GM12864 (cell line): ENCODE results near the gene RCOR1.
A peak's percentile ranks its signal among the peaks of the same experiment; 100 is the strongest.
"Not testable (repeated sequence)": the region's sequence is repeated elsewhere in the genome, so short reads cannot be mapped to it uniquely, and the experiment has no call there.

Source experiments
- DNase-seq: peaks from one replicate; pipeline ENCODE4 v3.0.0-alpha.2; 2011; ENCODE audit warnings: low read depth
- H3K4me3 ChIP-seq: 2 replicates; pipeline ENCODE4 v1.5.1; 2011; ENCODE audit warnings: mild to moderate bottlenecking, low read depth, low read length, control low read depth
- TF ChIP-seq, protein P1 (sequence below): IDR thresholded peaks from 2 replicates; pipeline ENCODE4 v1.5.1; 2011; ENCODE audit warnings: low read depth, mild to moderate bottlenecking, moderate library complexity, low read length, control low read depth, inconsistent platforms; ENCODE audit errors: missing control alignments

The RCOR1 gene

DNA sequence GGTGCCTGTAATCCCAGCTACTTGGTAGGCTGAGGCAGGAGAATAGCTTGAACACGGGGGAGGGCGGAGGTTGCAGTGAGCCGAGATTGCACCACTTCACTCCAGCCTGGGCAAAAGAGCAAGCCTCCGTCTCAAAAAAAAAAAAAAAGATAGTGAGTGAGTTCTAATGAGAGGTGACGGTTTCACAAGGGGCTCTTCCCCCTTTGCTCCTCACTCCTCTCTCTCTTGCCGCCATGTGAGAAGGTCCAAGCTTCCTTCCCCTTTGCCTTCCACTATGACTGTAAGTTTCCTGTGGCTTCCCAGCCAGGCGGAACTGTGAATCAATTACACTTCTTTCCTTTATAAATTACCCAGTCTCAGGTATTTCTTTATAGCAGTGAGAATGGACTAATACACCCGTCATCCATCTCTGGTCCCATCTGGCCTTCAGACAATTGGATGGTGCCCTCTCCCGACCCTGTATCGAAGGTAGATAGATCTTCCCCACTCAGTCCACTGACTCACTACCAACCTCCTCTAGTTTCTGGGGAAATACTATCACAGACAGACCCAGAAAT is 27.0 kb upstream of the RCOR1 start:
- peak; percentile 66 for DNase-seq
- H3K4me3 ChIP-seq = no peak overlapping the region
- TF ChIP-seq, protein P1, sequence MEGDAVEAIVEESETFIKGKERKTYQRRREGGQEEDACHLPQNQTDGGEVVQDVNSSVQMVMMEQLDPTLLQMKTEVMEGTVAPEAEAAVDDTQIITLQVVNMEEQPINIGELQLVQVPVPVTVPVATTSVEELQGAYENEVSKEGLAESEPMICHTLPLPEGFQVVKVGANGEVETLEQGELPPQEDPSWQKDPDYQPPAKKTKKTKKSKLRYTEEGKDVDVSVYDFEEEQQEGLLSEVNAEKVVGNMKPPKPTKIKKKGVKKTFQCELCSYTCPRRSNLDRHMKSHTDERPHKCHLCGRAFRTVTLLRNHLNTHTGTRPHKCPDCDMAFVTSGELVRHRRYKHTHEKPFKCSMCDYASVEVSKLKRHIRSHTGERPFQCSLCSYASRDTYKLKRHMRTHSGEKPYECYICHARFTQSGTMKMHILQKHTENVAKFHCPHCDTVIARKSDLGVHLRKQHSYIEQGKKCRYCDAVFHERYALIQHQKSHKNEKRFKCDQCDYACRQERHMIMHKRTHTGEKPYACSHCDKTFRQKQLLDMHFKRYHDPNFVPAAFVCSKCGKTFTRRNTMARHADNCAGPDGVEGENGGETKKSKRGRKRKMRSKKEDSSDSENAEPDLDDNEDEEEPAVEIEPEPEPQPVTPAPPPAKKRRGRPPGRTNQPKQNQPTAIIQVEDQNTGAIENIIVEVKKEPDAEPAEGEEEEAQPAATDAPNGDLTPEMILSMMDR = no peak

DNA sequence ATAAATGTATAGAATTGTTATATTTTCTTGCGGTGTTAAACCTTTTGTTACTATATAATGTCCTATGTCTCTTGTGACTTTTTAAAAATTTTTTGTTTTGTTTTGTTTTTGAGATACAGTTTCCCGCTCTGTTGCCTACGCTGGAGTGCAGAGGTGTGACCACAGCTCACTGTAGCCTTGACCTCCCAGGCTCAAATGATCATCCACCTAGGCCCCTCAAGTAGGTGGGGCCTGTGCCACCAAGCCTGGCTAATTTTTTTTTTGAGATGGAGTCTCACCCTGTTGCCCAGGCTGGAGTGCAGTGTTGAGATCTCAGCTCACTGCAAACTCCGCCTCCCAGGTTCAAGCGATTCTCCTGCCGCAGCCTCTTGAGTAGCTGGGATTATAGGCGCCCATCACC is 26.5 kb upstream of the RCOR1 start:
- TF ChIP-seq, protein P1 = no peak

DNA sequence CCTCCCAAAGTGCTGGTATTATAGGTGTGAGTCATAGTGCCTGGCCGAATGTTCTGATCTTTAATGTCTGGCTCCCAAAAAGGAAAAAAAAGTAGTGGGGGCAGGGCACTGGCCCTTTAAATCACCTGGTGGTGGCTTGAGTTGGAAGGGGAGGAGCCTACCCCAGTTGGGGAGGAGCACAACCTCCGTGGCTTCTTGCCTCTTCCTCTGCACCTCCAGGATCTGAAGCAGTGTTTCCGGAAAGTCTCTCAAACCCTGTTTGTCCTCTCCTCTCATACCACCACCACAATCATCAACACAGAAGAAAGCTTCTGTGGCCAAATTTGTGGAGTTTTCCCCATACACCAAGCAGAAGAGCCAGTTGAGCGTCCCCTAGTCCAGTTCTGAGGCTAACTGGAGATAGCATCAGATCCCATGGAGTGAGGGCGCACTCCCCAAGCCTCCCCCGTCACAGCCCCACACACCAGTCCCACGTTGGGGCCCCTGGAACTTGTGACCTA is 24.3 kb upstream of the RCOR1 start:
- TF ChIP-seq, protein P1 = no peak
- no peak overlapping the region for H3K4me3 ChIP-seq
- DNase-seq = no peak

More for the DNA sequence above, 26.5 kb upstream of the RCOR1 start:
- no peak overlapping the region for H3K4me3 ChIP-seq
- DNase-seq = no peak

DNA sequence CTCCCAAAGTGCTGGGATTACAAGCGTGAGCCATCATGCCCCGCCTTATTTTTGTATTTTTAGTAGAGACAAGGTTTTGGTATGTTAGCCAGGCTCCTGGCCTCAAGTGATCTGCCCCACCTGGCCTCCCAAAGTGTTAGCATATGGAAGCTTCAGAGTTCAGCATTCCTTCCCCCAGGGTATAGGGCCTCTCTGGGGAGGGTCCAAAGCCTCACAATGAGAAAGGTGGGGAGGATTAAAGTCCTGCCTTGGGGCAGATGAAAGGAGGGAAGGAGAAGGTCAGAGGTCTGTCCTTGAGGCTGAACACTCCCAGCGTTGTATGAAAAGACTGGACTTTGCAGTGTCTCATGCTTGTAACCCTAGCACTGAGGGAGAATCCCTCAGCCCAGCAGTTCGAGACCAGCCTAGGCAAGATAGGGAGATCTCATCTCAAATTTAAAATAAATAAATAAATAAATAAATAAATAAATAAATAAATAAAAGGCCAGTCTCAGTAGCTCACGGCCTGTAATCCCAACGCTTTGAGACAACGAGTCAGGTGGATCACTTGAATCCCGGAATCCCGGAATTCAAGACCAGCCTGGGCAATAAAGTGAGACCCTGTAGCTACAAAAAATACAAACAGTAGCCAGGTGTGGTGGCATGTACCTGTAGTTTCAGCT is 22.0 kb upstream of the RCOR1 start:
- no peak for DNase-seq
- no peak overlapping the region for H3K4me3 ChIP-seq
- TF ChIP-seq, protein P1 = no peak

DNA sequence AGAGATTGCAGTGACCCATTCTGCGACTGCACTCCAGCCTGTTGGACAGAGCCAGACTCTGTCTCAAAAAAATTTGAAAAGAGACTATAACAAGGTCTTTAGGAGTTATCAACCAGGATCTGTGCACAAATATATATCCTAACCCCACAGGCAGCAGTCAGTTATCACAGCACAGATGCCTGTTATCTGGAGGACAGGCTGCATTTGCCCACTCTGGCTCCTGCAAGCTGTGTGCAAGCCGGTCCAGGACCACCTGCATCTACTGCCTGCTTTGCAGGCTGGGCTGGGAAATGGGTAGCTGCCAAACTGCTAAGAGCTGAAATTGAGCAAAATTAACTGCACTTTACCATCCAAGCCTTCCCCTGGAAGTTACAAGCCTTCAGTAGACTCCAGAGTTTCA is 21.4 kb upstream of the RCOR1 start:
- no peak for DNase-seq
- TF ChIP-seq, protein P1 = no peak
- H3K4me3 ChIP-seq = no peak overlapping the region

DNA sequence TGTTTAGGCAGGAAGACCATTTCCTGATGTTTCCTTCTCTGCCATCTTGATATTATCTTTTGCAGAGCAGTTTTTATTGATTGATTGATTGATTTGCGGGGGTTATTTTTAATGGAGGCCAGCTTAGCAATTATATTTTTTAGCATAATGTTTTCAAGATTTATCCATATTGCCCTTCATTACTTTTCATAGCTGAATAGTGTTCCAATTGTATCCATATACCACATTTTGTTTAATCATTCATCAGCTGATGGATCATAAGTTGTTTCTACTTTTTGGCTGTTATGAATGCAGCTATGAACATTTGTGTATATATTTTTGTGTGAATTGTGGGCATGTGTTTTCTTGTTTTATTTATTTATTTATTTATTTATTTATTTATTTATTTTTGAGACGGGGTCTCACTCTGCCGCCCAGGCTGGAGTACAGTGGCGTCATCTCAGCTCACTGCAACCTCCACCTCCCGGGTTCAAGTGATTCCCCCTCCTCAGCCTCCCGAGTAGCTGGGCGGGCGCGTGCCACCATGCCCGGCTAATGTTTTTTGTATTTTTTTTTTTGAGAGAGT is 20.9 kb upstream of the RCOR1 start:
- no peak for DNase-seq
- no peak overlapping the region for H3K4me3 ChIP-seq
- TF ChIP-seq, protein P1 = no peak

DNA sequence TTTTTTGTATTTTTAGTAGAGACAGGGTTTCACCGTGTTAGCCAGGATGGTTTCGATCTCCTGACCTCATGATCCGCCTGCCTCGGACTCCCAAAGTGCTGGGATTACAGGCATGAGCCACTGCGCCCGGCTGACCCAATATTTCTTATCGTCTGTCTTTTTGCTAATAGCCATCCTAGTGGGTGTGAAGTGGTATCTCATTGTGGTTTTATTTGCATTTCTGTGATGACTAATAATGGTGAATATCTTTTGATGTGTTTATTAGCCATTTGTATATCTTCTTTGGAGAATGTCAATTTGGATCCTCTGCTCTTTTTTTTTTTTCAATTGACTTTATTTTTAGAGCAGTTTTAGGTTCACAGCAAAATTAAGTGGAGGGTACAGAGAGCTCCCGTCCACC is 19.3 kb upstream of the RCOR1 start:
- not testable (repeated sequence) for DNase-seq, H3K4me3 ChIP-seq
